Measurements from ENCODE around the gene PARP12. TPM values are rescaled to one million over a fixed set of nuclear protein-coding genes. Genes with fewer than 3 reads are reported as not detected.

PARP12 gene
- total and polyA plus RNA-seq, 10 of the 15 experiments (the other 5 are each of a cell fraction or from before 2014, with no cell fraction given) = 0.98 to 51.8 (median 18.0) TPM

DNA sequence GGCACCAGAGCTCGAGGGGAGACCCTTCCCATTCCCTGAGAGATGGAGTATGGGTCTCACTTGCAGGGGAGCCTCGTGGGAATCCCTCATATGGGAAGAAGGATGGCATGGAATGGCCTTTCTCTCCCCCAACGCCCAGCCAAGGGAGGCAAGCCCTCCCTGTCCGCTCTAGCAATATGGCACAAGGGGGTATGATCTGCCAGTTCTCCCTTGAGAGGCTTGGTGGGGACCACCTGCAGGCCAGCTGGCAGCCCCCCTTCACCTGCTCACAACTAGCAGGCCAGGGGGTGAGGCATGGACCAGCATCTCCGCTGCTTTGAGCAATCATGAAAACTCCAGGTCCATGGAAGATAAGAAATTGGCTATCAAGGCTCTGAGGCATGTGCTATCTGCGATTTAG, 70.8 kb downstream of the PARP12 start (continued):
- no peak for TF ChIP-seq ZBTB4 (CRISPR knock-in tag; IDR thresholded peaks at IDR 0.05)

GRCh38 chr7:139991269-139991666, 71.5 kb downstream of the PARP12 start:
- no peak for DNase-seq (ENCODE audit: low read depth, low spot score)
- ChIA-PET RAD21 (ENCODE audit: unreplicated experiment) (no interaction called here), POLR2A (no interaction called here), SMC1A (ENCODE audit: uncharacterized antibody, unreplicated experiment) (no interaction called here), CTCF (no interaction called here)
- in situ Hi-C loops (cut with MboI) = no loop called here
- no peak overlapping the region for H3K27ac ChIP-seq (ENCODE audit: control insufficient read depth, insufficient read depth)
- no peaks in the 10 kb centered on the region for H3K9me3 ChIP-seq (replicated peaks; ENCODE audit: control insufficient read depth, insufficient read depth, low read length)
- H4K20me1 ChIP-seq (ENCODE audit: control insufficient read depth, insufficient read depth) = no peaks in the 10 kb centered on the region
- FAIRE-seq = no peak
- BruUV-seq (replicated peaks) = no TSS peak
- no peak overlapping the region for H2AFZ ChIP-seq (ENCODE audit: control insufficient read depth, low read depth, low read length)
- no peaks in the 10 kb centered on the region for H3K79me2 ChIP-seq (ENCODE audit: control insufficient read depth, insufficient read depth, low read length)
- no peak overlapping the region for H3K4me3 ChIP-seq
- H3K4me1 ChIP-seq (ENCODE audit: control insufficient read depth, insufficient read depth, low read length) = no peaks in the 10 kb centered on the region
- no peak overlapping the region for H3K9ac ChIP-seq (ENCODE audit: control insufficient read depth, insufficient read depth, low read length)
- intact Hi-C loops (cut with micrococcal nuclease; ENCODE audit: unreplicated experiment) = no loop called here
- H3K36me3 ChIP-seq (ENCODE audit: control insufficient read depth in 2 of 2, insufficient read depth in 2 of 2, low read length in 1 of 2) = no peaks in the 10 kb centered on the region
- no peaks in the 10 kb centered on the region; a peak in 1 of 4 replicates for H3K27me3 ChIP-seq (replicated peaks in 1 of 2; ENCODE audit: control insufficient read depth in 2 of 2, insufficient read depth in 2 of 2, low read length in 1 of 2)
- 86% methylated on average over 5 of the region's 5 CpGs for WGBS (ENCODE audit: insufficient coverage, insufficient replicate concordance, low lambda C conversion rate, missing lambda C conversion rate)
- H3K4me2 ChIP-seq (ENCODE audit: control insufficient read depth, insufficient read depth) = no peak overlapping the region
- ATAC-seq = no peak
- TF ChIP-seq POU2F2 (IDR thresholded peaks at IDR 0.05; ENCODE audit: borderline replicate concordance, low read depth, low read length) (no peak), YY1 (IDR thresholded peaks at IDR 0.05; ENCODE audit: low read depth, low read length) (no peak), E2F4 (IDR thresholded peaks at IDR 0.05; ENCODE audit: low read depth, low read length) (no peak), ZNF622 (IDR thresholded peaks at IDR 0.05) (no peak), ZNF687 (IDR thresholded peaks at IDR 0.05) (no peak)
- TF ChIP-seq, protein P1, sequence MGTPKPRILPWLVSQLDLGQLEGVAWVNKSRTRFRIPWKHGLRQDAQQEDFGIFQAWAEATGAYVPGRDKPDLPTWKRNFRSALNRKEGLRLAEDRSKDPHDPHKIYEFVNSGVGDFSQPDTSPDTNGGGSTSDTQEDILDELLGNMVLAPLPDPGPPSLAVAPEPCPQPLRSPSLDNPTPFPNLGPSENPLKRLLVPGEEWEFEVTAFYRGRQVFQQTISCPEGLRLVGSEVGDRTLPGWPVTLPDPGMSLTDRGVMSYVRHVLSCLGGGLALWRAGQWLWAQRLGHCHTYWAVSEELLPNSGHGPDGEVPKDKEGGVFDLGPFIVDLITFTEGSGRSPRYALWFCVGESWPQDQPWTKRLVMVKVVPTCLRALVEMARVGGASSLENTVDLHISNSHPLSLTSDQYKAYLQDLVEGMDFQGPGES (IDR thresholded peaks at IDR 0.05) = no peak
- TF ChIP-seq, protein P2, sequence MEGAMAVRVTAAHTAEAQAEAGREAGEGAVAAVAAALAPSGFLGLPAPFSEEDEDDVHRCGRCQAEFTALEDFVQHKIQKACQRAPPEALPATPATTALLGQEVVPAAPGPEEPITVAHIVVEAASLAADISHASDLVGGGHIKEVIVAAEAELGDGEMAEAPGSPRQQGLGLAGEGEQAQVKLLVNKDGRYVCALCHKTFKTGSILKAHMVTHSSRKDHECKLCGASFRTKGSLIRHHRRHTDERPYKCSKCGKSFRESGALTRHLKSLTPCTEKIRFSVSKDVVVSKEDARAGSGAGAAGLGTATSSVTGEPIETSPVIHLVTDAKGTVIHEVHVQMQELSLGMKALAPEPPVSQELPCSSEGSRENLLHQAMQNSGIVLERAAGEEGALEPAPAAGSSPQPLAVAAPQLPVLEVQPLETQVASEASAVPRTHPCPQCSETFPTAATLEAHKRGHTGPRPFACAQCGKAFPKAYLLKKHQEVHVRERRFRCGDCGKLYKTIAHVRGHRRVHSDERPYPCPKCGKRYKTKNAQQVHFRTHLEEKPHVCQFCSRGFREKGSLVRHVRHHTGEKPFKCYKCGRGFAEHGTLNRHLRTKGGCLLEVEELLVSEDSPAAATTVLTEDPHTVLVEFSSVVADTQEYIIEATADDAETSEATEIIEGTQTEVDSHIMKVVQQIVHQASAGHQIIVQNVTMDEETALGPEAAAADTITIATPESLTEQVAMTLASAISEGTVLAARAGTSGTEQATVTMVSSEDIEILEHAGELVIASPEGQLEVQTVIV (IDR thresholded peaks at IDR 0.05; ENCODE audit: borderline replicate concordance, partially characterized antibody) = no peak
